Measurements from ENCODE around the gene GP1BA.

DNA sequence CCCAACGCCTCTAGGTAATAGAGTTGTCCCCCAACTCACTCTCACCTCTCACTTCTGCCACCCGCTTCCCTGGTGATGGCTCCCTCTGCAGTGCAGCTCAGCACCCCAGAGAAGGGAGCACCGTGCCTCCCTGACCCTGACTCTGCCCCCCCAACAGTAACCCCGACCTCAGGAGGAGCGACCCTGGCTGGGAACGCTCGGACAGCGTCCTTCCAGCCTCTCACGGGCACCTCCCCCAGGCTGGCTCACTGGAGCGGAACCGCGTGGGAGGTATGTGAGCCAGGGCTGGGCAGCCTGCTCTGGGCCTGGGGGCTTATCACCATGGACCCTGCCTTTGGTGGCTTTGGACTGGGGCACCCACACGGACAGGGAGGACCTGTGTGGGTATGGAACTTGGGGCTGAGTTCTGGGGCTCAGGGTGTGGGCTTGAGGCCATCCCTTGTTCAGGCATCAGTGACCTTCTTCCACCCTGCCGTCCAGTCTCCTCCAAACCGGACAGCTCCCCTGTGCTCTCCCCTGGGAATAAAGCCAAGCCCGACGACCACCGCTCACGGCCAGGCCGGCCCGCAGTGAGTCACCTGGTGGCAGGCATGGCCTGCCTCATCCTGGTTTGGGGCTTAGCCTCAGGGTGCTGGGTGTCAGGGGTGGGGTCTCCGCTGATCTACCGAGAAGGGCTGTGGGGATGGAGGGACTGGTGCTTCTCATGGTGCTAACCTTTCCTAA, 39.4 kb upstream of the GP1BA start:
- no peak for TF ChIP-seq ZBTB7A (IDR thresholded peaks at IDR 0.05; ENCODE audit: low read depth)
- TF ChIP-seq EGR1 (IDR thresholded peaks at IDR 0.05) = peak; percentile 55
- TF ChIP-seq CEBPB (IDR thresholded peaks at IDR 0.05) = no peak
- TF ChIP-seq FOXM1 (IDR thresholded peaks at IDR 0.05; ENCODE audit: borderline replicate concordance, low read depth) = no peak
- TF ChIP-seq, protein P1, sequence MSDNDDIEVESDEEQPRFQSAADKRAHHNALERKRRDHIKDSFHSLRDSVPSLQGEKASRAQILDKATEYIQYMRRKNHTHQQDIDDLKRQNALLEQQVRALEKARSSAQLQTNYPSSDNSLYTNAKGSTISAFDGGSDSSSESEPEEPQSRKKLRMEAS (IDR thresholded peaks at IDR 0.05) = no peak
